ENCODE measurements around the gene PLA2G3.
"Not testable (repeated sequence)": the region's sequence is repeated elsewhere in the genome, so short reads cannot be mapped to it uniquely, and the experiment has no call there.

Gene PLA2G3

DNA sequence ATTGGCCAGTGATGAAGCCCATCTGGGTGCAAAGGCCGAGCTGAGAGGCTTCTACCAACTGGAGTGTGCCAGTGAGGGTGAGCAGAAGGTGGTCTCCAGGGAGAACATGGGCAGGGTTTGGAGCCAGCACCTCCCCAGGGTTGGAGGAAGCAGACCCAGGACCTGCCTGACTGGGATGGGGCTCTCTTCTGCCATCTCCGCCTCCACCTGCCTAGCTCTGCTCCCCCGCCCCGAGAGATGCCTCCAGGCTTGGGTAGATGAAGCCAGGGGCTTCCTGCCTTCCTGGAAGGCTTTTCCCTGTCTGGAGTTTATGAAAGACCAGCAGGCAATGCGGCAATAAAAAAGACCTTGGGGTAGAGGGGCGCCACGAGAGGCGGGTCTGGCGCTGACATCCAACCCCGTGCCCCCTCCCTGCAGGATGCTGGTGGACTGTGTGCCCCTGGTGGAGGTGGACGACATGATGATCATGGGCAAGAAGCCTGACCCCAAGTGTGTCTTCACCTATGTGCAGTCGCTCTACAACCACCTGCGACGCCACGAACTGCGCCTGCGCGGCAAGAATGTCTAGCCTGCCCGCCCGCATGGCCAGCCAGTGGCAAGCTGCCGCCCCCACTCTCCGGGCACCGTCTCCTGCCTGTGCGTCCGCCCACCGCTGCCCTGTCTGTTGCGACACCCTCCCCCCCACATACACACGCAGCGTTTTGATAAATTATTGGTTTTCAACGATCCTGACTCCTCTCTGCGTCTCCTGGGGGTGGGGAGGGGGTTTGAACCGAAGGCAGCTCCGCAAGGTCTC lies 36.2 kb downstream of the PLA2G3 start:
- DNase-seq (ENCODE audit: extremely low spot score, insufficient read length, low read depth) (no peak), FAIRE-seq (no peak)

DNA sequence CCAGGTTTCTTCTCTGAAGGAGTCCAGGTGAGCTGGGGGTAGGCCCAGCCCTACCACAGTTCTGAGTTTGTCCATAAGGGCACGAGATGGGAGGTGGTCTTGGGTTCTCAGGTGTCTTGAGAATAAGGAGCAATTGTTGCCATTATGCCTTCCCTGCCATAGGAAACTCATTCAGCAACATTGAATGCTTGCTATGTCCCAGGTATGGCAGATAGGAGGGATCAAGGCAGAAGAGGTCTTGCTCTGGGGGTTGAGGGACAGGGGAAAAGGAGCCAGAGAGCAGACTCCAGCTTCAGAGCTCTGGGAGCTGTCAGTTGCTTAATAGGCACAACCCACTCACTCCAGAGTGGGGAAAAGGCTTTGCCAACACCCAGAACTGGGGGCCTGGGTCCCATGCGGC lies 37.2 kb downstream of the PLA2G3 start:
- DNase-seq (ENCODE audit: extremely low spot score, insufficient read length, low read depth) (no peak), FAIRE-seq (no peak)

DNA sequence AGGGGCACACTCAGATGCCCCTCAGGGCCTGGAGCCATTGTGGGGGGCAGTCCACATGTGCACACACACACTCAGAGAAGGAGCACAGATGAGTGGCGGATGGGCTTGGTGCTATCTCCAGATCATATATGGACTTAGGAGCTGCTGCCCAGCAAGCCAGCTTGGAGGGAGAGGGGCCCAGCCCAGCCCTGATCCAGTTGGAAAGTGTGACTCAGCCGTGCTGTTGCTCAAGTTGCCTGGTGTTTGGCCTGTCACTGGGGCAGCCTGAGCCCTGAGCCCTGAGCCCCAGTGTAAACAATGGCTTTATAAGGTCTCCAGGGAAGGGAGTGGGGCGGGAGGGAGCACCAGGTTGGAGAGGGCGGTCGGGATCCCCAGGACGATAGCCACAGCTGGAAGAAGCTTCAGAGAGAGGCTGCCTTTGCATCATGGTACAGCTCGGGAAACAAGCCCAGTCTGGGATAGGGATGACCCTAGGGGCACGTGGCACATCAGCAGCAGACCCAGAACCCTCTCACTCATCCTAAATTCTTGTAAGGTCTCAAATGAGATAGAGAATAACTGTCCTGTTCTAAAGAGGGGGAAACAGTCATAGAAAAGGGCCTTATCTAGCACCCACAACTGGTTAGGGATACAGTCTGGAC lies 37.7 kb downstream of the PLA2G3 start:
- FAIRE-seq (no peak), DNase-seq (ENCODE audit: extremely low spot score, insufficient read length, low read depth) (no peak)

DNA sequence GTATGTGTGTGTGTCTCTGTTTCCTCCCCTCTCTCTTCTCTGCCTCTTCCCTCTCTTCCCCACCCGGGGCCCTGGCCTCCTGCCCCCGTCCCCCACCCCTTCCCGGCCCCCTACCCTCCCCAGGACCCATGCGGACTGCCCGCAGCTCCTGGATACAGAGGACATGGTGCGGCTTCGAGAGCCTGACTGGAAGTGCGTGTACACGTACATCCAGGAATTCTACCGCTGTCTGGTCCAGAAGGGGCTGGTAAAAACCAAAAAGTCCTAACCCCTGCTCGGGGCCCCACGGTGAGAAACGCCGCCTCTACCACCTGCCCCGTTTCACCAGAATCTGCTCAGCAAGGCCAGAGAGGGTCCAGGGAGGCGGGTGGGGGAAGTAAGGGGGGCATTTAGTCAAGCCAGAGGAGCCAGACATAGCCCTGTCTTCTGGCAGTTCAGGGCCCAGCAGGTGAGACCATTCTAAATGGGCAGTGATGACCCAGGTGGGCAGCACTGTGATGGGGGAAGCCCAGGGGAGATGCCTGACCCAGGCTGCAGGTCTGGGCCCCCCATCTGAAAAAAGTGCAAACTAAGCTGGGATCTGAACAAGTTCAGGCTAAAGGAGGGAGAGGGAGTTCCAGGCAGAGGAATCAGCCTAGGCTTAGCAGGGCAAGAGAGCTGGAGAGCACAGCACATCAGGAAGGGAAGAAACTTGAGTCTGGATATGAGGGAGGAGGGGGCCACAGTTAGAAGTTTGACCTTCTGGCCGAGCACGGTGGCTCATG lies 39.4 kb downstream of the PLA2G3 start:
- DNase-seq (ENCODE audit: extremely low spot score, insufficient read length, low read depth) (no peak), FAIRE-seq (no peak)

DNA sequence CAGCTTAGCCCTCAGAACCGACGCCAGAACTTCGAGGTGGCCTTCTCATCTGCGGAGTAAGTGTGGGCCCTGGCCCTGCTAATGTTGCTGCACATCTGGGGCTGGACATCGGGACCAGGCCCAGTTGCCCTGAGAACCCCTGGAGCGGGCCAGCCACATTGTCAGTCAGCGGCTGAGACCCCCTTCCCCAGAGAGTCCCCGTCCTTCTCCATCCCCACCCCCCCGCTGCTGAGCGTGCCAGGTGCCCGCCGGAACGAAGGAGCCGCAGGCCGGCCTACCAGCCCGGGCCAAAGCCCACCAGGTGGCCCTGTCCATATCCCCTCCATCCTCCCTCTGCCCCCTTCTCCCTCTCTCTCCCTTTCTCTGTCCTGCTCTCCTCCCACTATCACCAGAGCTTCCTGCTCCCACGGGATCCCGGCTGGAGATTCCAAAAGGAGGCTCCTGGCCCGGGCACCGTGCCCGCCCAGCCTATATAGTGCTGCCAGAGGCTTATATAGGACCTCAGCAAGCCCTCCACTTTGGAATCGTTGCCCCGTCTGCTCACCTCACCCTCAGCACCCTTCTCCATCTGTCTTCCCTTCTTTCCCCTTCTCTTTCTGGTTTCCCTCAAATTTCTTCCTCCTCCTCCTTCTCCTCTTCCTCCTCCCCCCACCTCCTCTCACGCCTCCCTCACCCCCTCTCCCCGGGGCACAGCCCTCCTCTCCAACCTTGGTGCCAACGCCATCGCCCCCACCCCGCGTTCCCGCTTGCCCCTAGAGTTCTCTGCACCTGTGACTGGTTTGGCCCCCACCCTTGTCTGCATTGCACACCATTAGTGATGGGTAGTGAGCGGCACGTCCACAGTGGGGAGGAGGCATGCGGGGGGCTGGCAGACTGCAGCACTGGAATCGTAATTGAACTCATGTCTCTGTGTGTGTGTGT lies 40.2 kb downstream of the PLA2G3 start:
- FAIRE-seq: no peak
- DNase-seq (ENCODE audit: extremely low spot score, insufficient read length, low read depth): no peak

DNA sequence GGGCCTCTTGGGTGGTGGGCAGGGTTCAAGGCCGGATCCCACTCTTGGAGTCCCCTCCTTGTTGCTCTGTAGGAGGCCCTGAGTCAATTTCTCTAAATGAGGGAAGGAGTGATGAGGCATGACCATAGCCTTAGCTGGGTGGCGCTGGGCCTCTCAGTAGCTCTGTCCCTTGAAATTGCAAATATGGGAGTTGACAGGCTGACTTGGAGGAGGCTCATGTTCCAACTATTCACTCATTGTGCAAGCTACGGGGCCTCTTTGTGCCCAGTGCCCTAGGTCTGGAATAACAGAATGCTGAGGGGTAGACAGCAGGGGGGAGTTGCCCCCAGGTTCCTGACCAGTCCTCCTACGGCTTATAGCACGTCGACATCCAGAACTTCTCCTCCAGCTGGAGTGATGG lies 40.9 kb downstream of the PLA2G3 start:
- DNase-seq (ENCODE audit: extremely low spot score, insufficient read length, low read depth): no peak
- no peak for FAIRE-seq

DNA sequence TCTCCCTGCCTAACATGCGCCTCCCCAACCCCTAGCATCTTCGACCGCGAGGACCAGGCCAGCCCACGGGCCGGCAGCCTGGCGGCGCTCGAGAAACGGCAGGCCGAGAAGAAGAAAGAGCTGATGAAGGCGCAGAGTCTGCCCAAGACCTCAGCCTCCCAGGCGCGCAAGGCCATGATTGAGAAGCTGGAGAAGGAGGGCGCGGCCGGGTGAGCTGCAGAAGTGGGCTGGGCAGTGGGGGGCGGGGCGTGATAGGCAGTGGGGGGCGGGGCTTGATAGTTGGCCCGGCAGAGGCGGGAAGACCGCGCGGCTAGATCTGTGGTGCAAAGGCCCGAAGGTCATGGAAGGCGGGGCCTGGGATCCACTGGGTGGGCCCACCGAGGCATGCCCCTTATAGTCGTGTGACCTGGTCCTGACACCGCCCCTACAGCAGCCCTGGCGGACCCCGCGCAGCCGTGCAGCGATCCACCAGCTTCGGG lies 41.6 kb downstream of the PLA2G3 start:
- FAIRE-seq: no peak

DNA sequence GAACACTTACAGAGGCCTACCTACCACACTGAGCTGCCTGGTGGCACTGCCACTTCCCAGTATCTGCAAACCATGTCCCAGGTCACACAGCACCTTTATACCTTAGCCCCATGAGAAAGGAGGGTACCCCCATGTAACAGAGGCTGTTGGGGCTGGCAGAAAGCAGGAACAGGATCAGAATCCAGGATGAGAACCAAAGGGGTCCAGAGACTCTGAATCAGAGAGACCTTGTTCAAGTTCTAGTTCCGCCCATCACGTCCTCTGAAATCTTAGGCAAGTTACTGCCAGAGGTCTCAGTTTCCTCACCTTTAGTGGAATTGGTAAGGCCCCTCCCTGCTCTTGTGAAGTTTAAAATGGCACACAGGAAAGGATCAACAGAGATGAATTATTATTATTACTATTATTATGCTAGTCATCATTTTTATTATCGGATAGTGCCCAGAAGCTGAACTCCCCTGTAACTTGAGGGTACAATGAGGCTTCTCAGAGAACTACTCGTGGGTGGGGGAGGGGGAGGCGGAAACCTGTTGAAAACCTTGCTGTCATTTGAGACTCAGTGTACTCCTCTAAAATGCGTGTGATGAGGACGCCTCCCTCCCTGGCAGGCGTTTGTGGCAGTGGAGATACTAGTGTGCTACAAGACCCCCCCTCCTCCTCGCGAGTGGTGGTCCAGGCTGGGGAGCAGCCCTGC lies 42.2 kb downstream of the PLA2G3 start:
- no peak for DNase-seq (ENCODE audit: extremely low spot score, insufficient read length, low read depth)
- FAIRE-seq: no peak

More for the DNA sequence above, 41.6 kb downstream of the PLA2G3 start:
- no peak for DNase-seq (ENCODE audit: extremely low spot score, insufficient read length, low read depth)

DNA sequence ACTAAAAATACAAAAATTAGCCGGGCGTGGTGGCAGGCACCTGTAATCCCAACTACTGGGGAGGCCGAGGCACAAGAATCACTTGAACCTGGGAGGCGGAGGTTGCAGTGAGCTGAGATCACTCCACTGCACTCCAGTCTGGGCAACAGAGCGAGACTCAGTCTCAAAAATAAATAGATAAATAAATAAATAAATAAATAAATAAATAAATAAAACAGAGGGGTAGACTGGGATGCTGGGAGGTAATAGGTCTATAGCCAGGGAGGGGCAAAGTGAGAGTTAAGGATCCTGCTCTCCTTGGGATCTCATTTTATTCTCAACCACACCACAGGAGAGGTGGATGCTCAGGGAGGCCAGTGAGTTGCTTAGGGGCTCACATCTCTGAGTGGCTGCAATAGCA lies 42.8 kb downstream of the PLA2G3 start:
- not testable (repeated sequence) for FAIRE-seq; DNase-seq (ENCODE audit: extremely low spot score, insufficient read length, low read depth)

DNA sequence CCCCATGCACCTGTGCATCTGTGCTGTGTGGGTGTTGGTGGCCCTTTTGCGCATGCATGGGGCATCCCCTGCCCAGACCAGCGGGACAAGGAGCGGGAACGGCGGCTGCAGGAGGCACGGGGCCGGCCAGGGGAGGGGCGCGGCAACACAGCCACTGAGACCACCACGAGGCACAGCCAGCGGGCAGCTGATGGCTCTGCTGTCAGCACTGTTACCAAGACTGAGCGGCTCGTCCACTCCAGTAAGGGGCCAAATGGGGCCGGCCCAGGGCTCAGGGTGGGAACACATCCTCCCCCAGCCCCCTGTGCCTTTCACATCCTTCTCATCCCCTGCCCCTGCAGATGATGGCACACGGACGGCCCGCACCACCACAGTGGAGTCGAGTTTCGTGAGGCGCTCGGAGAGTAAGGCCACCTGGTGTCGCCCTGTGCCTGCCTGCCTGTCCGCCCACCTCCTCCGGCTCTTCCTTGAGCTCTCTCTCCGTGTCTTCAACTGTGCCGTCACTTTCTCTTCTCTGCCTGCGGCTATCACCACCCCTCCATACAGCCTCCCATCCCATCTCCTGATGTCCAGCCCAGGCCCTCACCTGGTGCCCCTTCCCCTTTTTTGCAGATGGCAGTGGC lies 43.5 kb downstream of the PLA2G3 start:
- DNase-seq (ENCODE audit: extremely low spot score, insufficient read length, low read depth) (no peak), FAIRE-seq (no peak)

DNA sequence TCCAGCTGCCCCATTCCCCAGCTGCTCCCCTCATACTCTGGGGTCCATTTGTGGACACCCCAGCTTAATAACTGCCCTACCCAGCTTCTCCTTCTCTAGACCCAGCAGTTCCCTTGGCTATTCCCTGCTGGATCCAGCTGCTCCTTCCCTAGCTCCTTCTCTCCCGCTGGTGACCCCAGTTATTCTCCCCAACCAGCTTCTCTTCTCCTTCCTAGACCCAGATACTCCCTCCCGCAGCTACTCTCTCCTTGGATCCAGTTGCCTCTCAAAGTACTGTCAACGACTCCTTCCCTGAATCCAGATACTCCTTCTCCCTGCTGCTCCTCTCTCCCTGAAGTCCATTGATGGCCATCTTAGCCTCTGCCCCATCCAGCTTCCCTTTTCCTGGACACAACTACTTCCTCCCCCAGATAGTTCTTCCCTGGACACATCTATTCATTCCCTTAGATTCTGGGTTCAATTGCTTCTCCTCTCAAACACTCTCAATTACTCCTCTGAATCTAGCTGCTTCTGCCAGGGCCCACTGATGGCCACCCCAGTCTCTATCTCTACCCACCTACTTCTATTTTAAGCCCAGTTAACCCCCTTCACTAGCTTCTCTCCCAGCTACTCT lies 44.6 kb downstream of the PLA2G3 start:
- DNase-seq (ENCODE audit: extremely low spot score, insufficient read length, low read depth) (no peak), FAIRE-seq (no peak)

DNA sequence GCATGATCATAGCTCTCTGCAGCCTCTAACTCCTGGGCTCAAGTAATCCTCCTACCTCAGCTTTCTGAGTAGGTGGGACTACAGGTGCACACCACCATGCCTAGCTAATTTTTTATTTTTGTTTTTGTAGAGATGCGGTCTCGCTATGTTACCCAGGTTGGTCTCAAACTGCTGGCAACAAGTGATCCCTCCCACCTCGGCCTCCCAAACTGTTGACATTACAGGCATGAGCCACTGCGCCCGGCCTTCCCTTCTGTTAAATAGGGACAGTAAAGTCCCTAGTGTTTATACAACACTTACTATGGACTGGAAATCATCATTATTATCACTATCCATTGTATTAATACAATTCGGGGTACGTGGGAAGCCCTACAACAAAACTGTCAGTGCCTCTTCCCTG lies 45.6 kb downstream of the PLA2G3 start:
- no peak for FAIRE-seq
- DNase-seq (ENCODE audit: extremely low spot score, insufficient read length, low read depth): no peak

DNA sequence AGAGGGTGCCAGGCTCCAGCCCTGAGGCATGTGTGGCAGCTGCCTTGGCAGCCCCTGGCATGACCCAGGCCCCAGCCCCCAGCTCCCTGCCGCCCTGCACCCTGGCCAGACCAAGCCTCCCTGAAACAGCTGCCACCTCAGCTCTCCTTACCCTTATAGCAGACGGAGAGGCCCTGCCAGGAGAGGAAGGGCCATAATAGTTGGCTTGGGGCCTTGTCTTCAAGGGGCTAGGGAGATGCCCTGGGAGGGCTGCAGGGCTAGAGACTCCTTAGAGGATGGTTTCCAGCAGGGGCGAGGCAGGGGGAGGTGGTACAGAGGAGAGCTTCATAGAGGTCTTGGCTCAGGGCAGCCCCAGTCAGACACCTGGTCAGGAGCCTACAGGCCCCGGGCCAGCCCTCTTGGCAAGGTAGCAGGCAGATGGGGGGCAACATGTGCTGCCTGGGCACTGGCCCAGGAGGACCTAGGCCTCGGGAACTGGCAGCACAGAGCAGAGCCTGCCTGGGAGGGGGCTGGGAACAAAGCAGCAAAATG lies 46.2 kb downstream of the PLA2G3 start:
- DNase-seq (ENCODE audit: extremely low spot score, insufficient read length, low read depth) (no peak), FAIRE-seq (no peak)

DNA sequence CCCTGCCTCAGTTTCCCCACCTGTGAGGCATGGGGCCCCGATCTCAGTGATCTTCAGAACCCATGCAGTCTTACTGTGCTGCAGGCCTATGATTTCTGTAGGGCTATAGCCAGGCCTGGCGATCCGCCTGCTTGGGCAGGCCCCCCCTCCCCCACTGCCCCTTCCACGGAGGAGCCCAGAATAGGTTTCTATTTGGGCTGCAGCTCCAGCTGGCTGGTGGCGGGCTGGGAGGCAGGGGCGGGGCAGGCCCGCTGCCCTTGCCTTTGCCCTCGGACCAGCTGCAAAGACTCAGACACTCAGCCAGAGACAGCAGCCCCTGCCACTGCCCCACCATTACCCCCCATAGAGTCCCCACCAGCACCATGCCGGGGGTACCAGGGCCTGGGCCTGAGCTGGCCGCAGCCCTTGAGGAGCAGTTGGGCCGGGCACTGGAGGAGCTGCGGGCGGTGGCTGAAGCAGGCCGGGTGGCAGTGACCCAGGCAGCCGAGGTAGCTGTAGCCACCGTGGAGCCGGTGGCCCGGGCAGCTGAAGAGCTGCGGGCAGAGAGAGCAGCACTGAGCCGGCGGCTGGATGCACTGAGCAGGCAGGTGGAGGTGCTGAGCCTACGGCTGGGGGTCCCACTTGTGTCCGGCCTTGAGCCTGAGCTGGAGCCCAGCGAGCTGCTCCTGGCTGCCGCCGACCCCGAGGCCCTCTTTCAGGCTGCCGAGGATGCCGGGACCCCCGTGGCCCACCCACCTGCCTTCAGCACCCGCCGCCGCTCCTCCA lies 47.0 kb downstream of the PLA2G3 start:
- DNase-seq (ENCODE audit: extremely low spot score, insufficient read length, low read depth) (no peak), FAIRE-seq (no peak)

DNA sequence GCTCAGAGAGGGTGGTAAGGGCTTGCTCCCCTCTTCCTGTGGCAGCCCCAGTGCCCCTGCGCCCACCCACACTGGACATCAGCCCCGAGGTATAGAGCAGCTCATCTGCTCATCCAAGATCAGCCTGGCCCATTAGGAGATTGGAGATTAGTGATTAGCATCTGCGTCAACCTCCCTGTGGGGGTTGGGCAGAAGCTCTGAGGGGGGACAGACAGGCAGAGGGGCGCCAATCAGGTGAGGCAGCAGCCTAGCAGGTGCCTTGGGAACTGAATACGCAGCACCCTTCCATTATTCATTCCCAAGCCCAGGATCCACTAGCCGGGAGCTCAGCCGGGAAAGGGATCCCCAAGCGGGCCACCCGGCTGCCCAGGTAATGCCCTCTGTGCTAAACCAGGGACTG lies 48.1 kb downstream of the PLA2G3 start:
- DNase-seq (ENCODE audit: extremely low spot score, insufficient read length, low read depth) (no peak), FAIRE-seq (no peak)

DNA sequence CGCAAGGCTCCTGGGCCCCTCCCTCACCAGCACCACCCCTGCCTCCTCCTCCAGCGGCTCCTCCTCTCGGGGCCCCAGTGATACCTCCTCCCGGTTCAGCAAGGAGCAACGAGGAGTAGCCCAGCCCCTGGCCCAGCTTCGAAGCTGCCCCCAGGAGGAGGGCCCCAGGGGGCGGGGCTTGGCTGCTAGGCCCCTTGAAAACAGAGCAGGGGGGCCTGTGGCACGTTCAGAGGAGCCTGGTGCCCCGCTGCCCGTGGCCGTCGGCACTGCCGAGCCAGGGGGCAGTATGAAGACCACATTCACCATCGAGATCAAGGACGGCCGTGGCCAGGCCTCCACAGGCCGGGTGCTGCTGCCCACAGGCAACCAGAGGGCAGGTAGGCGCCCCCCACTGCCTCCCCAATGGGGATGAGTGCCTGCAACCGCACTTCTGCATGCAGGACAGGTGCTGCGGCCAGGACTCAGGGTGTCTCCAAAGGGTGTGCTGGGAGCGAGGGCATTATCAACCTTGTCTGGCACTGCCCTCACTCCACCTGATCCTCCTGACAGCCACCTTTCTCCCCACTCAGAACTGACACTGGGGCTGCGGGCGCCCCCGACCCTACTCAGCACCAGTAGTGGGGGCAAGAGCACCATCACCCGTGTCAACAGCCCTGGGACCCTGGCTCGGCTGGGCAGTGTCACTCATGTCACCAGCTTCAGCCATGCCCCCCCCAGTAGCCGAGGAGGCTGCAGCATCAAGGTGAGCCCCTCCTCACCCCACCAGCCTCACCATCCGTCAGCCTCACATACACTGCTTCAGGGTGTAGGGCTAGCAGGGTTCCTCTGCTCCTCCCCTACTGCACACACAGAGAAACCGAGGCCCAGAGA lies 49.0 kb downstream of the PLA2G3 start:
- no peak for FAIRE-seq
- DNase-seq (ENCODE audit: extremely low spot score, insufficient read length, low read depth): no peak

All from GM18507 (cell line).